EH (cell line): Measurements from ENCODE around the gene CLTA.
A peak's percentile ranks its signal among the peaks of the same experiment; 100 is the strongest.

Experiments
- DNase-seq: peaks from one replicate; pipeline ENCODE4 v3.0.0-alpha.2; 2015; ENCODE audit warnings: low read depth

The CLTA gene, protein sequence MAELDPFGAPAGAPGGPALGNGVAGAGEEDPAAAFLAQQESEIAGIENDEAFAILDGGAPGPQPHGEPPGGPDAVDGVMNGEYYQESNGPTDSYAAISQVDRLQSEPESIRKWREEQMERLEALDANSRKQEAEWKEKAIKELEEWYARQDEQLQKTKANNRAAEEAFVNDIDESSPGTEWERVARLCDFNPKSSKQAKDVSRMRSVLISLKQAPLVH

DNA sequence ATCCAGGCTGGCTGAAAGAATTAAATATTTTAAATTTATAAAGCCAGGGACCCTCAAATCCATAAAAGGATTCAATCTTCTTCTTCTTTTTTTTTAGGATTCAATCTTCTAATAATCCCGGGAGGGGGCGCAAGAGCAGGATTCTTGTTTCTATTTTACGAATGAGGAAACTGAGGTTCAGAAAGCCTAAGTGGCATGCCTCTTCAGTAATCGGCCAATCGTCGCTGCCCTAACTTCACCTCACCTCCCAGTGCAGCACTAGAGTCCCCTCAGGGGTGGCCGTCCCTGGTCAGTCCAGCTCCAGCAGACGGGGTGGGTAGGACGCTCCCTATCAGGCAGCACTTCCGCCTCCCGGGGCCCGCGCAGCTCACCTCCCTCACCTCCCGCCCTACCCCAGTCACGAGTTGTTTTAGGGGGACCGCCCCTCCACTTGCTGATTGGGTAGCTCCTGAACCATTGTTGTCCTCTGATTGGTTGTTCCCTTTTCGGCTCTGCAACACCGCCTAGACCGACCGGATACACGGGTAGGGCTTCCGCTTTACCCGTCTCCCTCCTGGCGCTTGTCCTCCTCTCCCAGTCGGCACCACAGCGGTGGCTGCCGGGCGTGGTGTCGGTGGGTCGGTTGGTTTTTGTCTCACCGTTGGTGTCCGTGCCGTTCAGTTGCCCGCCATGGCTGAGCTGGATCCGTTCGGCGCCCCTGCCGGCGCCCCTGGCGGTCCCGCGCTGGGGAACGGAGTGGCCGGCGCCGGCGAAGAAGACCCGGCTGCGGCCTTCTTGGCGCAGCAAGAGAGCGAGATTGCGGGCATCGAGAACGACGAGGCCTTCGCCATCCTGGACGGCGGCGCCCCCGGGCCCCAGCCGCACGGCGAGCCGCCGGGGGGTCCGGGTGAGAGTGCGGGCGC, at the start of gene CLTA:
TSS of gene CLTA (plus strand) at position 534 of the 902 bp plus-strand sequence. CDS start at position 670, 136 bp downstream.
- peak; percentile 100 for DNase-seq

DNA sequence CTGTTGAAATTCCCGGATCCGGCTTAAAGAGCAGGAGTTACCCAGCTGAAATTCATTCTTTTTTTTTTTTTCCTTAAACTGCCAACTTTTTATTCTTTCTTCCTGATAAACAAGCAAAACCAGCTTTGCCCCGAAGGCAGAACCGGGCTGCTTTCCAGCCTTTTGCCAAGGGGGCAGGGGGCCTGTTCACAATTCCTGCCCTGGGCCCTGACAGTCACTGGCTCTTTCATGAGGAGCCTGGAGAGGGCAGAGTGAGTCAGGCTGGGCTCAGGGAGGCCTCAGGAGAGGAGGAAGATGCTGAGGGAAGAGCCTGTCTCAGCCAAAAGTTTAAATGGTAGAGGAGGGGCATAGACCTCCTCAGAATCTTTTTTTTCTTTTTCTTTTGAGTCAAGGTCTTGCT, 49.4 kb upstream of the CLTA start:
- peak; percentile 56 for DNase-seq

DNA sequence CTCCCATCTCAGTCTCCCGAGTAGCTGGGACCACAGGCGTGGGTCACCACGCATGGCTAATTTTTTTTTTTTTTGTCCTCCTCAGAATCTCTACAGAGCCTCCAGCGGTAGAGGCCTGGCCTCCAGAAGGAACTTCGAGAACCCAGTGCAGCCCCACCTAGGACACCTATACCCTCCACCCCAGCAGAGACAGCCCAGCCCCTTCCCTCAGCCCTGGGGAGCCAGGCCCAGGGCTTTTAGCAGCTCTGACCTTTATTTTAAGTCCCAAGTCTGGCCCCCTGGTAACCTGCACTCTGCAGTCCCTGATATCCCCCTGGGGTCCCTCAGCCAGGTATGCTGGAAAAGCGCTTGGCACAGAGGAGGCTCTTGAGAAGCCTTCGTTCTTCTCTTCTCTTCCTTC, 49.0 kb upstream of the CLTA start:
- no peak for DNase-seq

DNA sequence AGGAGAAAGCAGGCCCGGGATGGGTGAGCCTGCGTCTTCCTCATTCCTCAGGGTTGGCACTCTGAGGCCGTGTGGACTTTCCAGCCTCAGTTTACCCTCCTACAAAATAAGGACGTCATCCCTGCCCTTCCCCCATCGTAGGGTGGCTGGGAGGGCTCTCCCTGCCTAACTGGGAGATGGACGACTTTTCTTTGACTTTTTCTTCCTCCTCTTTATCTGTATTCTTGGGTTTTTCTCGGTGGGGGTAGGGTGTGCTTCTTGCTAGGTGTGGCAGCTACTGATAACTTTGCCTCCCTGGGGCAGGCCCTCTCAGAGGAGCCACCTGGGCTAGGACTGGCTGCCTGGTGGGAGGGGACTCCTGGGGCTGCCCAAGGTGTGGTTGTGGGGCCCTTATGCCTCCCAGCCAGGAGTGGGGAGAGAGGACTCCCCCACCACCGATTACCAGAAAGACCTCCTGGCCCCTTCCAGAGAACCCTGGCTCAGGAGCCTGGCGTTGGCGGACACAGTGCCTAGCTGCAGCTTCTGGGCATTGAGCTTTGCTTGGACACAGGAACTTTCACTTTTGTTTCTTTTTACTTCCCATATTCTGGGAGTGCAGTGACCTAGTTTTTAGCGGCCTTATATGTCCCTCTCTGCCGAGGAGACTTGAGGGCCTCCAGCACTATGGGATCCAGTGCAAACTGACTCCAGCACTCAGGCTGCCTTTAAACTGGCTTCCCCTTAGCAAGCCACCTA, 48.0 kb upstream of the CLTA start:
- no peak for DNase-seq

DNA sequence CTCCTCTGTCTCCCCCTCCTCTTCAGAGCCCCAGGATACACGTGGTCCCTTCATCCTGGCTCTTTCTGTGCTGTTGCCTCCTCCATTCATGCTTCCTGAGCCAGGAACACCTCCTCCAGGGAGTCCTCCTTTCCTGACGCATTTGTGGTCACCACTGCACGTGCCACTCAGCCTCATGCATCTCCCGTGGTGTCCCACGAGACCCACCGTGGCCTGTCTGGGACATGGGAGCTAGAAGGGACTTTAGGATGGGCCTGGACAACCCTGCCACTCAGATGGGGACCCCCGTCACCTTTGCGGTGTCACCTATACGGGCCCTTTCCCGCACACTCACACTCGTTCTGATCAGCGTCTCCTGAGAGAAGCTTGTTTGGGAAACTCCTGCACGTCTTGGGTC, 47.5 kb upstream of the CLTA start:
- no peak for DNase-seq

DNA sequence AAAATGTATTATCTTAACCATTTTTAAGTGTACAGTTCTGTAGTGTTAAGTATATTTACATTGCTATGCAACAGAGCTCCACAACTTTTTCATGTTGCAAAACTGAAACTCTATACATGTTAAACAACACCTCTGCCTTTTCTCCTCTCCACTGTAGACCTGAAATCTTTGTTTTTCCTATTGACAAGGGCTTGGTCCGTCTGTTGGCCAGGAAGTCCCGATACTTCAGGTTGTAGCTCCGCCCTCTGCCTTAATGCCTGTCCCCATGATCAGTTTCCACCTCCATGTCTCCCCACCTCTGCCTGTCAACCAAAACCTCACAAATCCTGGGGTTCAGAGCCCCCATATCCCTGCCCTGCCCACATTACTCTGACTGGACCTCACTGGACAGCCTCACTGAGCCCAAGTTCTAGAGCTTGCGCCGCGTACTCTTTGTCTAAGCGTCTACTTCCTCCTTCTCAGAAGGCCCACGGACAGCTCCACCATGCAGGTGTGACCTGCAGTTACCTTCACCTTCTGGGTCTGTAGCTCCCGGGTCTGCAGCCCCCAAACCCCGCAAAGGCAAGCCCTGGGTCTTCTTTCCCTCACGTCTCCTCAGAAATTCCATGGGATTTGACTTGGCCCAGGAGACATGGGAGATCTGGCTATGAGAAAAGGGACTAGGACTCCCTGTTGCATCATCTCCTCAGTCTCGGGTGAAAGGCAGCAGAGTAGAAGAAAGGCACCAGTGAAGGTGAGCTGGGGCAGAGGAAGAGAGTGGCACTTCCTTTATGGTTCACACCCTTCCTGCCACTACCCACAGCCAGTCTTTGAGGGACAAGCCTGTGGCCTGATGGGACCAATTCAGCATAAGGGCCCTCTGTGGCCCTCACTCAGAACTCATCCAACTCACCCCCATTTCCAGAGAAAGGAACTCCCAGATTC, 46.1 kb upstream of the CLTA start:
- DNase-seq = no peak

DNA sequence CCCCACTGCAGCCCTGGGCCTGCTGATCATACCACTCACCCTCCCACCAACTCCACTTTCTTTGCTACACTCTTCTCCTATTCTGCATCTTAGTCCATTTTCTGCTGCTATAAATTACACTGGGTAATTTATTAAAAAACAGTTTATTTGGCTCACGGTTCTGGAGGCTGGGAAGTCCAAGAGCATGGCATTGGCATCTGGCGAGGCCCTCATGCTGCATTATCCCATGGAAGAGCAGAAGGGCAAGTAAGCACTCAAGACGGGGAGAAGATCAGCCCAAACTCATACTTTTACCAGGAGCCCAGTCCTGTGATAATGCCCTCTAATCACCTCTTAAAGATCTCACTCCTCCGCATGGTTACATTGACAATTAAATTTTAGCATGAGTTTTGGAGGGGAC, 44.8 kb upstream of the CLTA start:
- DNase-seq = no peak

DNA sequence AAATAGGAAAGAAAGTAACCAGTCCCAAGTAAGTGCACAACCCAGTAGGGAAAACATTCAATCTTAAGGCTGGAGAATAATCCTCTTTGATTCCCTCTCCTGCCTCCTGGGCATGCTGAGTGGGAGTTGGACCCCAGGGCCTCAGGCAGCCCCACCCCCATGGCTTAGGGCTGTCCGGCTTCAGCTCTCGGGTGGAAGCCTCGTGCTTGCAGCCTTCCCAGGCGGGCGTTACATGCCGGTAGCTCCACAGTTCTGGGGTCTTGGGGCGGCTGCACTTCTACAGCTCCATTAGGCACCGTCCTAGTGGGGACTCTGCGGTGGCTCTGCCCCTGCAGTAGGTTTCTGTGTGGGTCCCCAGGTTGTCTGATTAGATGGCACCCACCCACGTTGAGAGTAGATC, 44.1 kb upstream of the CLTA start:
- no peak for DNase-seq

DNA sequence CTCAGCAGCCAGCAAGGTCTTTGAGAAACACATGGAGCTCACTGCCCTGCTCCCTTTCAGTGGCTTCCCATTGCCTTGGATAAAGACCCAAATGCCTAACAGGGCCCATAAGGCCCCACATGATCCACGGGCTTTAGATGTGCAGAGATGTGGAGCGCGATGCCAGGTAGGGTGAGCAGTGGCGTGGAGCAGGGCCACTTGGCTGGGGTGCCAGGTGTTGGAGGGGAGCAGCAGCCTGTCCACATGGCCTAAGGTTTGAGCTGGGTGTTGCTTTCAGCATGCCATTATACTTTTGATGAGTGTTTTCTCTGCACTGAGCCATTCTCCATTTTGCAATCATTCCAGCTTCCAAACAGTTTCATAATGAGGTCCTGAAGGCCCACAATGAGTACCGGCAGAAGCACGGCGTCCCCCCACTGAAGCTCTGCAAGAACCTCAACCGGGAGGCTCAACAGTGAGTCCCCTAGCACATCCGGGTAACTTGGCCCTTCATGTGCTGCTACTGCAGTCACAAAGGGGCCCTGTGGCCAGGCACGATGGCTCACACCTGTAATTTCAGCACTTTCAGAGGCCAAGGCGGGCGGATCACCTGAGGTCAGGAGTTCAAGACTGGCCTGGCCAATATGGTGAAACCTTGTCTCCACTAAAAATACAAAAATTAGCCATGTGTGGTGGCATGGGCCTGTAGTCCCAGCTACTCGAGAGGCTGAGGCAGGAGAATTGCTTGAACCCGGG, 43.1 kb upstream of the CLTA start:
- no peak for DNase-seq

DNA sequence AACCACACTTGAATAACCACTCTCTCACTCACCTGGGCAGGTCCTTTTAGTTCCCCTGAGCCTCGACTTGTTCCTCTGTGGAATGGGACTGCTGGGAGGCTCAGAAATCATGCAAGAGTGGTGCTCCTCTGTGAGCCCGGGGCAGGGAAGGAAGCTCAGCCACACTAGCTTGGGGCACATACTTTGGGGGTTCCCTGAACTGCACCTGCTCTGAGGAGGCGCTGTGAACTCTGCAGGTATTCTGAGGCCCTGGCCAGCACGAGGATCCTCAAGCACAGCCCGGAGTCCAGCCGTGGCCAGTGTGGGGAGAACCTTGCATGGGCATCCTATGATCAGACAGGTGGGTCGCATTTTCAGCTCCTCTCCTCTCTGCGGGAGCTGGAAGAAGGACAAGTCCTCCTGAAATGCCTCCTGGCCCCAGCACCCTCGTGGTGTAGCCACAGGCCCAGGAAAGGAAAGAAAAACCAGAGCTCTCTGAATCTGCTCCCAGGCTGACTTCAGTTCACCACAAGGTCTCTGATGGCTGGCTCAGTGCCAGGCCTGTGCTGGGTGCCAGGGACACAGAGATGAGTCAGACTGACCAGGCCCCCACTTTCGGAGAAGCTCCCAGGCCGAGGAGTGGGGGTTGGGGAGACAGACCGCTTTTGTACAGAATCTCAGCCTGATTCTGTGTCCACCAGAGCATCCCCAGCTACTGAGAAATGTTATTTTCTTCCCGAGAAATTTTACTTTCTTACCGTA, 42.2 kb upstream of the CLTA start:
- DNase-seq = peak; percentile 99

DNA sequence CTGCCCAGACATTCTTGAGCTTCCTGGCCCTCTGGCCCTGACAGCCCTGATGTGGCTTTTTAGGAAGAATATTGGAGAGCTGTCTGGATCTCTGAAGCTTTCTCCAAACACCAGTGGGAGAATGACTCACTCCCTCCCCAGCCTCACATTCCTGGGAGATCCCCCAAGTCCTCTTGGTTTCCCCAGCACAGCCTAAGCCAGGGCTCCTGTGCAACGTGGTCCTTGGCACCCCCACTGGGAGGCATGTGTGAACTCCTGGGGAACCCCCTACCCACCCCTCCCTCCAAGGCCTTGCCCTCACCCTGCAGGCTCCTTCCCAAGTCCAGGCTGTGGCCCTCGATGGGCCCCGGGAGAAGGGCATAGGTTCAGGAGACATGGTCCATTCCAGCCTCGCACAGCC, 41.5 kb upstream of the CLTA start:
- DNase-seq = peak; percentile 87

DNA sequence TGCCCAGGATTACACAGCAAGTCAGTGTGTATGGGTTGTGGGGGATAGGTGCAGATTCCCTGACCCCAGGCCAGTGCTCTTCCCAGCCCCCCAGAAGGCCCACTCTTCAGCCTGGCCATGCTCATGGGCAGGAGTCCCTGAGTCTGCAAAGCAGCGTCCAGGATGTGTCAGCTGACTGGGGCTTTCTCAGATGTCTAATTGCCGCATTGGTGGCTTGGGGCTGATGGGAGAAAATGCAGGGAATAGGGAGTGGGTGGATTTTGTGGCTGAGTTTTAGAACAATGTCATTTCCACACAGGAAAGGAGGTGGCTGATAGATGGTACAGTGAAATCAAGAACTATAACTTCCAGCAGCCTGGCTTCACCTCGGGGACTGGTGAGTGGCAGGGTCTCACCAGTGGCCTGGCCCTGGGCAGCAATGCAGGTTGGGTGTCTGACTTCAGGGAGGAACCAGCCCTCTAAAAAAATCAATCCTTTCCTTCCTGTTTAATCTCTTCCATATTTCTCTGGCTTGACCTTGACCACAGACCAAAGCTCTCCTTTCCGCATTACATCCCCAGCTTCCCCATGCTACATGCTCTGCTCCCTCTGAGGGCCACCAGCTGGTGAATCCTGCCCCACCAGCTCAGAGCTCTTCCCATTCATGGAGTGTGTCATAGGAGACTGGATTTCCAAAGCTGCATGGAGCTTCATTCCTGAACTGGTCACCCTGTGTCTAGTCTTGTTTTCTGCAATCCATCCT, 40.0 kb upstream of the CLTA start:
- DNase-seq = peak; percentile 61

DNA sequence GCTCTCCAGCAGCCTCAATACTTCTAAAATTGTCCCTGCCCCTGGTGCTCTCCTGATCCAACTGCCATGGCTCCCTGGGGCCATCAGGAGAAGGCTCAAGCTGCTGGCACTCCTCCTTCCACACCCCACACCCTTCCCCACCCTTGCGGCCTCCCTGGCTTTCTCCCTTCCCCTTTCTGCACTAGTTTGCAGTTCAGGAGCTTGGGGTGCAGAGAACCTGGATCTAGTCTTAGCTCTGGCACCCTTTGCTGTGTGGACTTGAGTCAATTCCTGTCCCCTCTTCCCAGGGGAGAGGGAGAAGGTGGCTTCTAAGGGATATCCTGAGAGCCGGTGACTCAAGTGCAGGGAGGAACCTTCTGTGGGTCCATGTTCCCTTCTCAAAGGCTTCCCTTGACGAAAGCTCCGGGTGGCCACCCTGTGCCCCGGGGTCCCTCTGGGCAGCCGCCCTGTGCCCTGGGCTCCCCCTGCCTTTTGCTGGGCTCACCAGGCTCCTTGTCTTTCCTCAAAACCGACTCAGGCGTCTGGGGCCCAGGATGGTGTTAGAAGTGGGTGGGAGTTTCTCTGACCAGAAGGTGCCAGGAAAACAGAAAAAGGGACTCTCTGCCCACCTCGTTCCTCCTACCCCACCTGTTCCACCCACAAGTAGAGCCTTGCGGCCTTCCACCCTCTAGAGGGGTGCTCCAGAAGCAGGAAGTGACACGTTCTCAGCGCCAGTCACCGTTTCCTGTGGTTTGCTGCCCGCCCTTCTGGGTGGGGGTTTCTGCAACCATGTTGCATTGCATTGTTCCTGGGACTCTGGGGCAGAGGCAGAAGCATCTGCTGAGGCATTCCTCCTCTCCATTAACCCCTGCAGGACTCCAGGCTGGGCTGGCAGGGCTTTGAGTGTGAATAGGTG, 39.2 kb upstream of the CLTA start:
- DNase-seq = peak; percentile 83

DNA sequence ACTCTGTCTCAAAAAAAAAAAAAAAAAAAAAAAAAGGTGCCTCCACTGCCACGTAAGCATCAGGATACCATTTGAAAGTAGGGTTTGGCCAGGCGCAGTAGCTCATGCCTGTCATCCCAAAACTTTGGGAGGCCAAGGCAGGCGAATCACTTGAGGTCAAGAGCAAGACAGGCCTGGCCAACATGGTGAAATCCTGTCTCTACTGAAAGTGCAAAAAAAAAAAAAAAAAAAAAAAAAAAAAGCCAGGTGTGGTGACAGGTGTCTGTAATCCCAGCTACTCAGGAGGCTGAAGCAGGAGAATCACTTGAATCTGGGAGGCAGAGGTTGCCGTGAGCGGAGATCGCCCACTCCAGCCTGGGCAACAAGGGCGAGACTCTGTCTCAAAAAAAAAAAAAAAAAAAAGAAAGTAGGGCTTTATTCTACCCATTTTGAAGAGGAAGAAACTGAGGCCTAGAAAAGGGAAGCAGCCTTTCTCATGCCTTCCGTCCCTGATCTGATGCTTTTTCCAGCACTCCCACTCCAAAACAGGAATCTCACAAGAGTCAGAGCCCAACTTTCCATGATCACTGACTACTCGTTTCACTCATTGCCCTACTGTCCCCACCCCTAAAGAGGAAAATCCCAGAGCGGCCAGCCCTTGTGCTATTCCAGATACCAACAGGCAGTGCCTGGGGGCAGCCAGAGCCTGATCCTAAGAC, 37.8 kb upstream of the CLTA start:
- DNase-seq = no peak

DNA sequence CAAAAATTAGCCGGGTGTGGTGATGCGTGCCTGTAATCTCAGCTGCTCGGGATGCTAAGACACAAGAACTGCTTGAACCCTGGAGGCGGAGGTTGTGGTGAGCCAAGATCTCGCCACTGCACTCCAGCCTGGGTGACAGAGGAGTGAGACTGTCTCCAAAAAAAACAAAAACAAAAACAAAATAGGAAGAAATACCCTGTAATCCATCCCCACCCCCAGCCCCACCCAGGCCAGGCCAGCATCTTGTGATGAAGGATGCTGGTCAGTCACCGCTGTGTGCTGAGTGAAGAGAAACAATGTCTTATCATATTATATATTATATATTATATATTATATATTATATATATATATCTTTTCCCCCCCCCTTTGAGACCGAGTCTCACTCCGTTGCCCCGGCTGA, 37.0 kb upstream of the CLTA start:
- no peak for DNase-seq

DNA sequence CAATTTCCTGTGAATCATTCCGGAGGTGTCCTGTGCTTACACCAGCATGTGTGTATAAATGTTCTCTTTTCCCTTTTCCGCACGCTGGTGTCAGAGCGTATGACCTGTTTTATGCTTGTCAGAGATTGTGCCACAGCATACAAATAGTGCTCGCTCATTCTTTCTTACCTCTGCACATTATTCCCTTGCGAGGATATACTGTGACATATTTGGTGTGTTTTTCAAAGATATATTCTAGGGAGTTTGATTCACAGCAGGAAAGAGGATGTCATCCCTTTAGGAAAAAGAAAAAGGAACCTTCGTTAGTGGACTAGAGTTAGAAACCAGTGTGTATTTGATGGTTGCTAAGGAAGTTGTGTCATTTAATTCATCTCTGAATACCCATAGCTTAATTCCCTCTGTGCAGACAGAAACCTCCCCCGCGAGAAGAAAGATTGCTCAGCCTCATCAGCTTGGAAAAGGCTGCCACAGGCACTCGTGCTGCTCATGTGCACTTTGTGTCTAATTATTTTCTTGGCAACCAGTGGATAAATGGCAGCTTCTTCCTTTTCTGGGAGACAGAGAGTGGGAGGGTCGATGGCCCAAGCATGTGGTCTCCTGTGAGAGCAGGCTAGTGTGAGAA, 36.3 kb upstream of the CLTA start:
- DNase-seq = peak; percentile 72

DNA sequence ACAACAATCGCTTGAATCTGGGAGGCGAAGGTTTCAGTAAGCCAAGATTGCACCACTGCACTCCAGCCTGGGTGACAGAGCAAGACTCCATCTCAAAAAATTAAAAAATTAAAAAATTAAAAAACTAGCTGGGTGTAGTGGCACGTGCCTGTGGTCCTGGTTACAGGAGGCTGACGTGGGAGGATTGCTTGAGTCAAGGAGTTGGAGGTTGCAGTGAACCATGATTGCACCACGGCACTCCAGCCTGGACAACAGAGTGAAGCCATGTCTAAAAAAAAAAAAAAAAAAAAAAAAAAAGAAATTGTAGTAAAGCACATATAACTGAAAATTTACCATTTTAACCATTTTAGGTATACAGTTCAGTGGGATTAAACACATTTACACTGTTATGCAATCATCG, 34.6 kb upstream of the CLTA start:
- no peak for DNase-seq
